Immature natural killer cell (primary cell): ENCODE data around the gene ELL. TPM values are rescaled to one million over a fixed set of nuclear protein-coding genes. Genes with fewer than 3 reads are reported as not detected.

Experiments
- DNase-seq, 3 donors: peaks; one replicate each; pipeline ENCODE4 v3.0.0; 2022; ENCODE audit warnings: mixed read lengths in 1 of 3
- H3K27ac Mint-ChIP-seq, 6 donors: one replicate each; pipeline ENCODE4 v1.8.0; 2020; ENCODE audit warnings: mixed read lengths in 6 of 6, mild to moderate bottlenecking in 5 of 6, inconsistent platforms in 4 of 6, moderate library complexity in 3 of 6
- H3K27me3 Mint-ChIP-seq, 3 donors: one replicate each; pipeline ENCODE4 v1.8.0; 2020 to 2021; ENCODE audit warnings: low read depth in 3 of 3, mild to moderate bottlenecking in 3 of 3, mixed read lengths in 3 of 3, moderate library complexity in 3 of 3, inconsistent platforms in 1 of 3
- H3K36me3 Mint-ChIP-seq, 3 donors: one replicate each; pipeline ENCODE4 v1.8.0; 2020; ENCODE audit warnings: mixed read lengths in 3 of 3, inconsistent platforms in 2 of 3, mild to moderate bottlenecking in 2 of 3
- H3K4me1 Mint-ChIP-seq, 2 donors: one replicate each; pipeline ENCODE4 v1.8.0; 2020; ENCODE audit warnings: inconsistent platforms in 2 of 2, mild to moderate bottlenecking in 2 of 2, mixed read lengths in 2 of 2, moderate library complexity in 1 of 2
- H3K4me3 Mint-ChIP-seq, 5 donors: one replicate each; pipeline ENCODE4 v1.8.0; 2020; ENCODE audit warnings: mild to moderate bottlenecking in 5 of 5, mixed read lengths in 5 of 5, inconsistent platforms in 3 of 5, moderate library complexity in 3 of 5
- H3K9me3 Mint-ChIP-seq, 6 donors: one replicate each; pipeline ENCODE4 v1.8.0; 2020; ENCODE audit warnings: mild to moderate bottlenecking in 6 of 6, mixed read lengths in 6 of 6, inconsistent platforms in 4 of 6, moderate library complexity in 3 of 6
- polyA plus RNA-seq, 3 donors: library from polyadenylated mRNA; unstranded; fragments of 300-500 nt; fragmentation: Illumina TruSeq; gene quantifications; one replicate each; pipeline ENCODE4 v1.2.3, GENCODE V29; 2021

Gene ELL
- polyA plus RNA-seq, 3 donors from 2014 or later: 9.1 to 21.1 (median 11.1) TPM

GRCh38 chr19:18423258-18424020, 98.4 kb downstream of the ELL start:
- peak overlapping the region; percentile 89 to 95 (median 92) for H3K27ac Mint-ChIP-seq
- H3K27me3 Mint-ChIP-seq: peaks cover 6 to 16% (median 14%) of the 10 kb centered on the region in 3 donors
- H3K4me3 Mint-ChIP-seq: peak overlapping the region; percentile 80 to 98 (median 95)
- peaks cover 60 to 61% of the 10 kb centered on the region in 2 donors for H3K4me1 Mint-ChIP-seq
- no peaks in the 10 kb centered on the region for H3K36me3 Mint-ChIP-seq
- H3K9me3 Mint-ChIP-seq: no peaks in the 10 kb centered on the region
- DNase-seq: no peak

GRCh38 chr19:18422530-18423191, 99.2 kb downstream of the ELL start:
- no peaks in the 10 kb centered on the region for H3K36me3 Mint-ChIP-seq
- no peaks in the 10 kb centered on the region for H3K9me3 Mint-ChIP-seq
- peak overlapping the region; percentile 80 to 98 (median 95) for H3K4me3 Mint-ChIP-seq
- DNase-seq: peak in 1 of 3 donors; percentile 54
- H3K4me1 Mint-ChIP-seq: peaks cover 68% of the 10 kb centered on the region in 2 donors
- H3K27ac Mint-ChIP-seq: peak overlapping the region; percentile 89 to 95 (median 92)
- peaks cover 6 to 19% (median 15%) of the 10 kb centered on the region in 3 donors for H3K27me3 Mint-ChIP-seq

- Mint-ChIP-seq H3K36me3 (no peaks in the 10 kb centered on the region), H3K9me3 (no peaks in the 10 kb centered on the region), H3K4me1 (peaks cover 76 to 77% of the 10 kb centered on the region in 2 donors), H3K27ac (peak overlapping the region; percentile 89 to 98 (median 95)), H3K27me3 (peaks cover 14 to 26% (median 23%) of the 10 kb centered on the region in 3 donors), H3K4me3 (peak overlapping the region; percentile 91 to 98 (median 95))
- DNase-seq: no peak
Measured at GRCh38 chr19:18421371-18421959, 100.4 kb downstream of the ELL start.

GRCh38 chr19:18420930-18421329, 100.9 kb downstream of the ELL start:
- no peak for DNase-seq
- H3K9me3 Mint-ChIP-seq: no peaks in the 10 kb centered on the region
- peak overlapping the region; percentile 91 to 98 (median 95) for H3K4me3 Mint-ChIP-seq
- H3K36me3 Mint-ChIP-seq: no peaks in the 10 kb centered on the region
- peaks cover 17 to 28% (median 26%) of the 10 kb centered on the region in 3 donors for H3K27me3 Mint-ChIP-seq
- H3K27ac Mint-ChIP-seq: peak overlapping the region; percentile 89 to 98 (median 95)
- peaks cover 77 to 79% of the 10 kb centered on the region in 2 donors for H3K4me1 Mint-ChIP-seq

- Mint-ChIP-seq H3K27me3 (peaks cover 17 to 26% (median 26%) of the 10 kb centered on the region in 3 donors), H3K36me3 (no peaks in the 10 kb centered on the region), H3K4me1 (peaks cover 77 to 79% of the 10 kb centered on the region in 2 donors), H3K4me3 (peak overlapping the region; percentile 91 to 98 (median 95)), H3K27ac (peak overlapping the region; percentile 89 to 98 (median 95)), H3K9me3 (no peaks in the 10 kb centered on the region)
- DNase-seq: peak; percentile 49 to 61 (median 54)
Measured at GRCh38 chr19:18419699-18420460, 102.0 kb downstream of the ELL start.

GRCh38 chr19:18419195-18419698, 102.6 kb downstream of the ELL start, which contains the start of gene SSBP4:
TSS of gene SSBP4 (plus strand) at chr19:18419398. CDS start at chr19:18419649, 251 bp downstream.
- Mint-ChIP-seq H3K4me1 (peaks cover 81 to 86% of the 10 kb centered on the region in 2 donors), H3K4me3 (peak within 1 kb of the TSS; percentile 91 to 98 (median 95)), H3K9me3 (no peaks in the 10 kb centered on the region), H3K27me3 (peaks cover 17 to 28% (median 28%) of the 10 kb centered on the region in 3 donors), H3K36me3 (no peaks in the 10 kb centered on the region), H3K27ac (peak within 1 kb of the TSS; percentile 95 to 99 (median 98))
- peak; percentile 78 to 85 (median 84) for DNase-seq

- no peaks in the 10 kb centered on the region for H3K36me3 Mint-ChIP-seq
- H3K4me3 Mint-ChIP-seq: peak overlapping the region; percentile 87 to 91 (median 88)
- H3K27ac Mint-ChIP-seq: peak overlapping the region; percentile 89 to 99 (median 98)
- peak; percentile 73 to 79 (median 76) for DNase-seq
- H3K9me3 Mint-ChIP-seq: no peaks in the 10 kb centered on the region
- peaks cover 79 to 85% of the 10 kb centered on the region in 2 donors for H3K4me1 Mint-ChIP-seq
- peaks cover 17 to 28% (median 28%) of the 10 kb centered on the region in 3 donors for H3K27me3 Mint-ChIP-seq
Measured at GRCh38 chr19:18418483-18419194, 103.2 kb downstream of the ELL start.

- Mint-ChIP-seq H3K4me3 (peak overlapping the region; percentile 87 to 91 (median 88)), H3K27ac (peak overlapping the region; percentile 89 to 99 (median 98)), H3K4me1 (peaks cover 74 to 79% of the 10 kb centered on the region in 2 donors), H3K27me3 (peaks cover 17 to 28% (median 28%) of the 10 kb centered on the region in 3 donors), H3K9me3 (no peaks in the 10 kb centered on the region), H3K36me3 (no peaks in the 10 kb centered on the region)
- DNase-seq: no peak
Measured at GRCh38 chr19:18418029-18418482, 103.8 kb downstream of the ELL start.

GRCh38 chr19:18417250-18418028, 104.4 kb downstream of the ELL start:
- Mint-ChIP-seq H3K27me3 (peaks cover 17 to 28% (median 24%) of the 10 kb centered on the region in 3 donors), H3K27ac (peak overlapping the region; percentile 89 to 99 (median 98)), H3K4me1 (peaks cover 71 to 73% of the 10 kb centered on the region in 2 donors), H3K9me3 (no peaks in the 10 kb centered on the region), H3K36me3 (no peaks in the 10 kb centered on the region), H3K4me3 (peak overlapping the region; percentile 87 to 91 (median 90))
- peak; percentile 56 to 62 (median 61) for DNase-seq

- Mint-ChIP-seq H3K4me1 (peaks cover 65 to 66% of the 10 kb centered on the region in 2 donors), H3K27me3 (peaks cover 17 to 28% (median 24%) of the 10 kb centered on the region in 3 donors), H3K36me3 (no peaks in the 10 kb centered on the region), H3K27ac (peak overlapping the region; percentile 68 to 98 (median 96)), H3K4me3 (peak overlapping the region; percentile 79 to 90 (median 85)), H3K9me3 (no peaks in the 10 kb centered on the region)
- DNase-seq: peak; percentile 80 to 84 (median 82)
Measured at GRCh38 chr19:18416778-18417249, 105.1 kb downstream of the ELL start.

- no peak for DNase-seq
- H3K27me3 Mint-ChIP-seq: peaks cover 23 to 32% (median 24%) of the 10 kb centered on the region in 3 donors
- peak overlapping the region in 4 of 5 donors; percentile 59 to 85 (median 68) for H3K4me3 Mint-ChIP-seq
- H3K27ac Mint-ChIP-seq: peak overlapping the region; percentile 83 to 98 (median 94)
- no peaks in the 10 kb centered on the region for H3K9me3 Mint-ChIP-seq
- no peaks in the 10 kb centered on the region for H3K36me3 Mint-ChIP-seq
- peaks cover 55 to 57% of the 10 kb centered on the region in 2 donors for H3K4me1 Mint-ChIP-seq
Measured at GRCh38 chr19:18415178-18415867, 106.5 kb downstream of the ELL start.
